GM19372 (cell line): ENCODE data around the gene OR9A4.
"Not testable (repeated sequence)": the region's sequence is repeated elsewhere in the genome, so short reads cannot be mapped to it uniquely, and the experiment has no call there.

Source experiments
- ATAC-seq: cut with Tn5 transposase; IDR thresholded peaks from one replicate; pipeline ENCODE4 v1.9.1; 2021; ENCODE audit warnings: mild to moderate bottlenecking, low read depth, moderate library complexity; ENCODE audit not compliant: unreplicated experiment

OR9A4 gene, protein sequence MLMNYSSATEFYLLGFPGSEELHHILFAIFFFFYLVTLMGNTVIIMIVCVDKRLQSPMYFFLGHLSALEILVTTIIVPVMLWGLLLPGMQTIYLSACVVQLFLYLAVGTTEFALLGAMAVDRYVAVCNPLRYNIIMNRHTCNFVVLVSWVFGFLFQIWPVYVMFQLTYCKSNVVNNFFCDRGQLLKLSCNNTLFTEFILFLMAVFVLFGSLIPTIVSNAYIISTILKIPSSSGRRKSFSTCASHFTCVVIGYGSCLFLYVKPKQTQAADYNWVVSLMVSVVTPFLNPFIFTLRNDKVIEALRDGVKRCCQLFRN

DNA sequence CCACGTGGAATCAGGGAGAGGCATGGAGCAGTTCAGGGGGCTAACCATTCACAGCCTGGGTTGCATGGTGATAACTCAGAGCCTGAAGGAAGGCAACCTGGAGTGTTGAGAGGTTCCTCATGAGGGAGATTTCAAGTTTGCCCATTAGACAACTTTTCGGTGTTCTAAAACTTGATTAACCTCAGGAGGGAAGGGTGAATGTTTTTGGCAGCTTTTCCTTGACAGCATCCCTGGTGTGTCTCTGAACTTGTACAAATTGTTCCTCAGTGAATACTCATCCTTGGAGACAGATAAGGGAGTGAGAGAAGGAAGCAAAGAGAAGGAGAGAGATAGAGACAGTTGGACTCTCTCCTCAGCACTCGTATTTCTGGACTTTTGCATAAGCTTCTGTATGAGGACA, at the start of gene OR9A4:
Gene OR9A4, plus strand, starts transcription at position 301 of the 400 bp plus-strand sequence. CDS start 2,477 bp downstream, outside the sequence.
- ATAC-seq: no peak

DNA sequence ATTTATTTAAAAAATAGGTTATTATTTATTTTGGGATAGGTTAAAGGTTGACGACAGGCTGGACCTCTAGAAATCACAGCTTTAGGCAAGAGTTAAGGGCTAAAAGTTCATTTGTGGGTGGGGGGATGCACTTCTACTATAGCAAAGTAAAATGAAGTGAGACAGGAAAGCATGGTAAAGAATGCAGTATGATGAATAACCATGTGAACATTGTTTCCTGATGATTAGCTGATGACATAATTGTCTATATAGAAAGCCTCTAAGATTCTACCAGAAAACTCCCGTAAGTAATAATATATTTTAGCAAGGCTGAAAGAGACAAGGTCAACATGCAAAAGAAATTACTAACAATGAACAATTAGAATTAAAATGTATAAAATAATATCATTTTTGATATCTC, 49.2 kb upstream of the OR9A4 start:
- no peak for ATAC-seq

DNA sequence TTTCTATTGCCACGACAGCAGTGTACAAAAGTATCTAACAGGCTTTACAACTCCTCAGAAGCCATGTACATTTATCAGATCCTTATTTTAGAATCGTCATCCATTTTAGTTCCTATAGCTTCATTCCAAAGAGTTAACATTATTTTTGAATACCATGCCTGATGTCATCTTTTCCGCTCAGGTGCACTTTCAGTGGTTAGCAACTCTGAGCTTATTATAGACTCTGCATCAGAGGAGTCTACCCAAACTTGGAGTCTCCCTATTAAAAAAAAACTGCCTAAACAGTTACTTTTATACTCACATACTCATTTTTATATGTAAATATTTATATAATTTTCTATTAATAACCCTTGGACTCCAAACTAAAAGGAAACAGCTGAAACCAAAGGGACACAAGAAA, 43.3 kb upstream of the OR9A4 start:
- peak; percentile 73 for ATAC-seq

DNA sequence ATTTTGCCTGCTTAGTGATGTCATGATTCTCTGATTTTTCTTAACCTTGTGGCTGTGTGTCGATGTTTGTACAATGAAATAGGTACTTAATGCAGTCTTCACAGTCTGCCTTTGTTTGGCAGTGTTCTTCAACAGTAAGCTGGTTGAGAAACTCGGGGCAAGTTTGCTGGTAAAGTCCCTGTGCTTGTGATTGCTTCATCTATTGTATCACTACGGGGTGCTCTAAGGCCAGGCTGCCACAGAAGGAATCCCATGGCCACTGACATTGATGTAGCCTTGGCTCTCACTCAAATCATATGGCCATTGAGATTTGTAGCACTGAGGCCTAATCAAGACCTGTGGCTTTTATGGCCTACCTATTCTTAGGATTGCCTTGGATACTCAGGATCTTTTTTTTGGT, 41.4 kb upstream of the OR9A4 start:
- no peak for ATAC-seq

DNA sequence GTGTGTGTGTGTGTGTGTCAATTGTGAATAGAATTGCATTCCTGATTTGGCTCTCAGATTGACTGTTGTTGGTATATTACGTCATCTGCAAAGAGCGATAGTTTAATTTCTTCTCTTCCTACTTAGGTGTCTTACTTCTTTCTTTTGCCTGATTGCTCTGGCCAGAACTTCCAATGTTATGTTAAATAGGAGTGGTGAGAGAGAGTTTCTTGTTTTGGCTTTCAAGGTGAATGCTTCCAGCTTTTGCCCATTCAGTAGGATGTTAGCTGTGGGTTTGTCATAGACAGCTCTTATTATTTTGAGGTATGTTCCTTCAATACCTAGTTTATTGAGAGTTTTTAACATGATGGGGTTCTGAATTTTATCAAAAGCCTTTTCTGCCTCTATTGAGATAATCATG, 40.7 kb upstream of the OR9A4 start:
- ATAC-seq: no peak

DNA sequence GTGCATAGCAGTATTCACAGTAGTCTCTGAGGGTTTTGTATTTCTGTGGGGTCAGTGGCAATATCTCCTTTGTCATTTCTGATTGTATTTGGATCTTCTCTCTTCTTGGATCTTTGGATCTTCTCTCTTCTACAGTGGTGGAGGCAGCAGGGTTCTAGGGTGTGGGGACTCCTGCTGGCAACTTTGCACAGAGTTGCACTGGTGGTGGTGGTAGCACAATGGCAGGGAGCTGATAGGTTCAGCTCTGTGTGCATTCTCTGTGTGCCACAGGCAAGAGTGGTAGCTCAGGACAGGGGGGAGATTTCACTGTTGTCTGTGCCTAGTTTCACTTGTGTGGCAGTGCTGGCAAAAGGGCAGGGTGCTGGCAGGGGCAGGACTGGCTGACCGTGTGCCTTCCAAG, 39.8 kb upstream of the OR9A4 start:
- ATAC-seq: no peak

DNA sequence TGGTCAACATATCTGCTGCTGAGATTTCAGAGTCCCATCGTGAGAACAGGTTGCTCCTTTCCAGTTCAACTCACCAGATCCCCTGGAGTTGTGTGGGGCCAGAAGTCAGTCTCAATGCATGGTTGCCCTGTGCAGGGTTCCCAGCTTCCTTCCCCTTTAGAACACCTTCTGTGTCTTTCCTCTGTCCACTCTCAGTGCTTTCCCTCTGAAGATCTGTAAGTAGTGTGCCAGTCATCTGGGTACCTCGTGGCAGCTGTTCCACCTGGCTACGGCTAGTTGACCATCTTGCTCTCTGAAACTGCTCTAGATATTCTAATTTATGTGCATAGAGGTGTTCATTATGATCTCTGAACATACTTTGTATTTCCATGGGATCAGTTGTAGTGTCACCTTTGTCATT, 38.8 kb upstream of the OR9A4 start:
- ATAC-seq: no peak

DNA sequence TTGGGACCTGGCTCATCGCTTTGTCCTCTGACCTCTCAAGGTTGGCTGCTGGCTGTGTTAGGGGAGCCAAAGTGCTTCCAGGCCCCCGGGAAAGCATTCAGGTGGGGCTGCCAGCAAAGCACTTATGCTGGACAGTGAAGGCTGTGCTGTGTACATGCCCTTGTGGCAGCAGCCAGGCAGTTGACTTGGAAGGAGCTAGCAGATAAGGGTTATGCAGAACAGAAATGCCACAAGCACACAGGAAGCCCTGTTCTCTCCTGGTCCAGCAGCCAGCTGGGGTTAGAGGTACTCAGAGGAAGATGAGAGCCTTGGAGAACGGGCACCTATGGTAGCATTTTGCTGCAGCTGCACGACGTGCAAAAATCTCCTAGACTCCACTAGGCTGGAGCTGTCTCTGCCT, 35.2 kb upstream of the OR9A4 start:
- ATAC-seq: no peak

DNA sequence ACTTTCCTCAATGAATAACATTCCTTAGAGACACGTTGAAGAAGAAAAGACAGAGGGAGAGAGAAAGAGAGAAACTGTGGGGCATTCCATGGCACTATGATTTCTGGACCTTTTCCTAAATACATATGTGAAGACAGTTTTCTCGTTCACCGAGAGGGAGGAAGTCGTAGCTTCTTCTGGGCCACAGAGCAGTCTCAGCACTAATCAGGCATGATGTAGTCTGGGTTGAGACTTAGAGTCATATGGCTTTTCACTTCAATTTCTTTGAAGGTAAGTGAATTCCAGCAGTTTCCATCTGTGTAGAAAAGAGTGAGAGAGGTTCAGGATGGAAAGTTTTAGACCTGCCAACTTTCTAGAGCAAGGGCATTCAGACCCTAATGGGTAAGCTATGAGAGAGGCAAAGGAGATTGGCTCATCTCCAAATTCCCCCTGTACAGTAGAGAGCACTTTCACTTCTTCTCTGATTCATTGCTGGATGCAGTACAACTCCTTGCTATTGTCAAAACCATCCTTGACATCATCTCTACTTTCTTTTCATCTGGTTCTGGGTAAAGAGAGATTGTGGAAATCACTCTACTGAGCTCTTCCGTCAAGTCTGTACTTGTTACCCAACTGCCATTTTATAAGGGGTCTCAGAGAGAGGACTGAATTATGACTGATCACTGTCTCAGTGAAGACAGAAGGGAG, 31.5 kb upstream of the OR9A4 start:
- ATAC-seq: no peak

DNA sequence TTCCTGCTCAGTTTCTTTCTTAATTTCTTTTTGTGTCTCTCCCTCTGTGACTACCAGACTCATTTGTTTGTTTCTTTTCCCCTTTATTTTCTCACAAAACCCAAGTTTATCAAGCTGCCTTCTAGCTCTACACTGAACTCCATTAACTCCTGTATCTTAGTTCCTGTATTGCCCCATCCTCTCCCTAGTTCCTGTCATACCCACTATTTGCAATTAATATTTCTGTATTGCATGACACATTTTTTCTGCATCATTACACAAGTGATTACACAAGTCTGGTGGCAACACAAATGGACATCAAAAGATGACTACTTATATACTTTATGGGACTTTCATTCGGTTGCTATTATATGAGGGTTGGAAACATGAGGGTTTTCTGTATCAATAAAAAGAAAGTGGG, 26.9 kb upstream of the OR9A4 start:
- no peak for ATAC-seq

DNA sequence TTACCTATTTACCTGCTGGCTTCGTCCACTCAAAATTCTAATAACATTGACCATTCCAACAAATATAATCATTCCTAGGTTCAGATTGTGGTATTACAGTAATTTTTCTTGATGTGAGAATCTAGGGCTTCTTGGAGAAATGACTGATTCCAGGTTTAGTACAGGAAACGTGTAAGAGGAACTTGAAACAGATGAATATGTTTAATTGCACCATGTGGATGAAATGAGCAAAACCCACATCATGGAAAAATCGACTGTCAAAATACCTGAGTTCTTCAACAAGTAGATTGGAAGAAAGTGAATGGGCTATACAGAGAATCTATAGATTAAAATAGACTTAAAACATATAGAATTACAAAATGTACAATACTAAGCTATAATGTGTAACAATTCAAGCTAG, 24.9 kb upstream of the OR9A4 start:
- ATAC-seq: no peak

DNA sequence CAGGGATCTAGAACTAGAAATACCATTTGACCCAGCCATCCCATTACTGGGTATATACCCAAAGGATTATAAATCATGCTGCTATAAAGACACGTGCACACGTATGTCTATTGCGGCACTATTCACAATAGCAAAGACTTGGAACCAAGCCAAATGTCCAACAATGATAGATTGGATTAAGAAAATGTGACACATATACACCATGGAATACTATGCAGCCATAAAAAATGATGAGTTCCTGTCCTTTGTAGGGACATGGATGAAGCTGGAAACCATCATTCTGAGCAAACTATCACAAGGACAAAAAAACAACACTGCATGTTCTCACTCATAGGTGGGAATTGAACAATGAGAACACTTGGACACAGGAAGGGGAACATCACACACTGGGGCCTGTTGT, 16.8 kb upstream of the OR9A4 start:
- ATAC-seq: not testable (repeated sequence)

DNA sequence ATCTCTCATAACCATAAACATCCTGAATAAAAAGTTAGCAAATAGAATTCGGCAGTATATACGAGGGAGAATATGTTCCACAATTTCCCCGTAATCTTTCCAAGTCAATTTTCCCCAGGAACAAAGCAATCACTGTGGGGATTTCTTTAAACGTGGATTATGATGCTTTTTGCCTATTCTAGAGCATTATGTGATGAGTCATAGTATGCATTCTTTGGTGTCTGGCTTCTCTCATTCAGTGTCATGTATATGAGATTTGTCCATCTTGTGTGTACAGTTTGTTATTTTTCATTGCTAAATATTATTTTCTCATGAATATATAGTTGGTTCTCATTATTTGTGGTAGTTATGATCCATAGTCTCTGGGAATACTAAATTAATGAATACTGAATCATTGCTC, 9.9 kb upstream of the OR9A4 start:
- no peak for ATAC-seq

DNA sequence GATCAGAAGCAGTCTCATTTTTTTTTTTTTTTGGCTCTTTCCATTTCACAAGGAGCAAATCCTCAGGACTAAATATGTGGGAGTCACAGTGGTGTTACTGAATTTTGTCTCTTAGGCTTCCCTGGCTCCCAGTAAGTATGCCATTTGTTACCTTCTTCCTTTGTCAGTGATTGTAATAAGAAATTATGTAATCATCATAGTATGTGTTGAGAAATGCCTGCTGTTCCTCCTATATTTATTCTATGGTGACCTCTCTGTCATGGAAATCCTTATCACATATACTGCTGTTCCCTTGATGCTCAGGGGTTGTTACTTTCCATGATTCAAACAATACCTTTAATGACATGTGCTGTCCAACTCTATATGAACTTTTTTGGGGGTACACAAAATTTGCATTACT, 4.8 kb upstream of the OR9A4 start:
- ATAC-seq: no peak

DNA sequence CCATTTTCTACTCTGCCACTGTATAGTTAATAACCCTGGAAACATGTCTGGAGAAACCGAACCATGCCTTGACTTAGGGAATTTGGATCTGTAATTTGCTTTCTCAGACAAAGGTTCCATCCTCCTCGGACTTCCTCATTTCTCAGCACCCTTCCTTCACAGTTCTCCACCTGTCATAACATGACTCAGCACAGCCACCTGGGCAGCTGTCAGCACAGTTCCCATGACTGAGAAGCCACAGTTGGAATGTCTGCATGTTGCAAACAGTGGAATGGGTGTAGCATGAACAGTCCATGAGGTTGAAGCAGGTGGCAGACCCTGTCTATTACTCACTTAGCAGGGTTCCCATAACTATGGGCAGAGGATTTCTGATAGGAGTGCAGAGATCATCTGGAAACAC, 634 bp upstream of the OR9A4 start:
- no peak for ATAC-seq

DNA sequence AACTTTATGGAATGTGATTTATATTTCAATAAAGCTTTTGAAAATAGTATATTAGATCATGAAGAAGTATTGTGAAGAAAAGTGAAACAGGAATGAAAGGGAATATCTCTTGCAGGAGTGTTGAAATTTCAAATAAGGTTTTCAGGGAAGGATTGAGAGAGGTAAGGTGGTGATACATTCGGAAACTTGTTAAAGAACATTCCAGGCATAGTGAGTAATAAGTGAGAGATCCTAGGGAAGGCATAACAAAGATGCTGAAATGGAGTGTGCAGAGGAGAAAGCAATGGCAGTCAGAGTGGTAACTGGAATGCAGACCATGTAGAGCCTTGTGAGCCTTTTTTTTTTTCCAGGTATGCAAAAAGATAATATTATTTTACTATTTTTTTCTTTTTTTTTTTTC, 4.1 kb downstream of the OR9A4 start:
- no peak for ATAC-seq

DNA sequence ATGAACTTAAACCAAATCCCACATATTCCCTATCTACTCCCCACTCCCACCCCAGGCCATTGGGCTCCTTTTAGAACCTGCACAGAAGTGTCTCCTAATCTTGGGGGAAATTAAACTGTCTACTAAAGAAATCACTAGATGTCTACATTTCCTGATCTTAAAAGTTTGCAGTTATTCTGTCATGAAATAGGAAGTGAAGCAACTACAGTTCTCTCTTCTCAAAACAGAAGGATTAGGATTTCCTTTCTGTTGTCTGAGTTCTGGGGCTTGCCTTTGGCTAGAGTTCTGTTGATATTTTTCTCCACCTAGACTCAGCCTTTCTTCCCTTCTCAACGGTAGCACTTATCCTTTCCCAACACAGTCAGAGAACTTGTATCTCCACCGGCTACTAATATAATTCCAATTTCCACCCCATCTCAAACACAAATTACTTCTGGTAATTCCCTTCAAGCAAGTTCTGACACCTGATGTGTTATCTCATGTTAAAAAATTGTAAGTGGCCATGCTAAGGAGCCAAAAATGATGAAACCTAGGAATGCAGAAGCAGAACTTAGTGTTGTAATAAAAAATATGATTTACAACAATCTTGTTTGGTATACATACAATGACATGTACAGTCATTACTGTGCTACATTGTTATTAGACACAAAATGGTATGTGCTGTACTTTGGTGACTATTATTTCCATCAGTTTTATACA, 12.1 kb downstream of the OR9A4 start:
- ATAC-seq: no peak

DNA sequence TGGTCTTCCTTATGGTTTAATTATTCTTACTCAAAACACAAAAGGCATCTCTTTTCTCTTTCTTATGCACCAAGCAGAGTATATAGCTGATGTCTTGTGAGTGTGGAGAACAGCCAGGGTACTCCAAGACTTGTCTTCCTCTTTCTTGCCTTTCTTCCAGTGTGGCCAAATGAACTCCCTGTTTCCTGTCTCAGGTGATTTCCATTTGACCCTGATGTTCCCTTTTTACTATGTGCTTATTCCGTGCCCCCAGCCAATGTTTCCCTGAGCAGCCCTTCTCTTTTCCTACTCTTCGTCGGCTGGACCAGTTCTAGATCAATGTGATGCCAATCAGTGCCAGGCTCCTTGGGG, 12.6 kb downstream of the OR9A4 start:
- no peak for ATAC-seq

DNA sequence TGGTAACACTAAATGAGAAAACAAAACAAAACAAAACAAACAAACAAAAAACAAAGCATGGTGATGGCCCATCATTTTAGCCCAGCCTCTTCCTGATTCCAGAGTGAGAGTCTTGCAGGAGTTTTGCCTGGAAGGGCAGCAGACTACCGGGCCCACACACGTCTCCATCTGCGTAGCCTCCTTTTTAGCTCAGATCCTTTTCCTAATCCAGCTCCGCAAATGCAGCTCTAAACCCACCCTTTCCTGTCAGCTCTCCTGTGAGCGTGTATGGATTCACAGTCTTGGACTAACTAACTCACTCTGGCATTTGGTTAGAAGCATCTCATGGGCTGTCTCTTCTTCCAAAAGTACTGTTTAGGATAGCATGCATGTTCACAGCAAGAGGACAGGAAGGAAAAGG, 14.0 kb downstream of the OR9A4 start:
- ATAC-seq: no peak

DNA sequence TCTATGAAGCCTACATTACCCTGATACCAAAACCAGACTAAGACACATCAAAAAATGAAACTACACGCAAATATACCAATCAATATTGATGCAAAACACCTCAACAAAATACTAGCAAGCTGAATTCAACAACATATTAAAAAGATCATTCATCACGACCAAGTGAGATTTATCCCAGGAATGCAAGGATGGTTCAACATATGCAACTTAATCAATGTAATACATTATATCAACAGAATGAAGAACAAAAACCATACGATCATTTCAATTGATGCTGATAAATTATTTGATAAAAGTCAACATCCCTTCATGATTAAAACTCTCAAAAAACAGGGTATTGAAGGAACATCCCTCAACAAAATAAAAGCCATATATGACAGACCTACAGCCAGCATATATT, 24.9 kb downstream of the OR9A4 start:
- no peak for ATAC-seq

DNA sequence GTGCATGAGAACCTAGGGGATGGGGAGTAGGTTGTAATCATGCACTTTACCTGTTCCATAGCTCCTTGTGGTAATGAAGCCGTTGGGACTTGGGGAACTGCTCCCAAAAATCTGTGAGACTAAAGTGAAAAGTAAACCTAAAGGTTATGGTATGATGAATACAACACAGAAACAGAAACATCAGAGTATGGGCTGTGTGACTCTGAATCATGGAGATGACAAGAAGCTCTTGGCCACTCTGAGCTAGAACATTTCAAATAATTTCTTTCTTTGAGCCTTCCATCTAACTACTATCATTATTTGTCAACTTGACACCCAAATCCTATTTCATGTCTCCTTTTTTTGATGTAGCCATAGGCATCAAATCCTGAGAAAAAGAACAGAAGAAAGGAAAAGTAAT, 27.6 kb downstream of the OR9A4 start:
- ATAC-seq: no peak

DNA sequence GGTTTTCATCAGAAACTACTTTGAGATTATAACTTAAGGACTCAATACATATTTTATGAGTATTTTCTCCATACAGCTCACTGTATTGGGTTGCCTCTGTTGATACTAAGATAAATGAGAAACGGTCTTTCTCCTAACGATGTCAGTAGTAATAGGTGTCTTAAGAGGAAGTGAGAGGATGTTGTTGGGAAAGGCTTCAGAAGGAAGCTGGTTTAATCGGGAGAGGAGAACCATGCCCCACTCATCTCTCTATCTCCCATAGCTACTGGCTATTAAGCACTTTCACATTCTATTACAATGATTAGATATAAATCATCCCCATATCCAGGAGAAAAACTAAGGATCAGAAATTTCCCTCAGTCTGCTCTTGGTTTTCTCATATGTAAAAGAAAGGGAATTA, 28.6 kb downstream of the OR9A4 start:
- ATAC-seq: no peak
